NCI-H524 treated with DMSO at 0.1 percent for 48 hours (cell line): ENCODE data around the gene GLIPR1L1.

Experiments
- DNase-seq: peaks from one replicate; lab custom pipeline; 2025; lab: John Stamatoyannopoulos, UW

GLIPR1L1 gene

DNA sequence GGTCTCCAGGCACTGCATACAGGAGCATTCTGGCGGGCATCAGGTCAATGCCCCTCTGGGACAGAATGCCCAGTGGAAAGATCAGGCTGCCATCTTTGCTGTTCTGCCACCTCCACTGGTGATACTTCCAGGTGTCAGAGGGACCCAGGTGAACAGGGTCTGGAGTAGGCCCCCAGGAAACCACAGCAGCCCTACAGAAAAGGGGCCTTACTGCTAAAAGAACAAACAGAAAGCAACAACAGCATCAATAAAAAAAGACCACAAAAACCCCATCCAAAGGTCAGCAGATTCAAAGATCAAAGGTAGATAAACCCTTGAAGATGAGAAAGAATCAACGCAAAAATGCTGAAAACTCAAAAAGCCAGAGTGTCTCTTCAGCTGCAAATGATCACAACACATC is 15.9 kb downstream of the GLIPR1L1 start:
- no peak for DNase-seq

DNA sequence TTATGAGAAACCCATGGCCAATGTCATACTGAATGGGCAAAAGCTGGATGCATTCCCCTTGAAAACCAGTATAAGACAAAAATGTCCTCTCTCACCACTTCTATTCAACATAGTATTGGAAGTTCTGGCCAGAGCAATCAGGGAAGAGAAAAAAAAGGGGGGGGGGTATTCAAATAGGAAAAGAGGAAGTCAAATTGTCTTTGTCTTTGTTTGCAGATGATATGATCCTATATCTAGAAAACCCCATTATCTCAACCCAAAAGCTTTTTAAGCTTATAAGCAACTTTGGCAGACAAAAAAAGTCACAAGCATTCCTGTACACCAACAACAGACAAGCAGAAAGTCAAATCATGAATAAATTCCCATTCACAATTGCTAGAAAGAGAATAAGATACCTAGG is 19.5 kb downstream of the GLIPR1L1 start:
- DNase-seq = no peak

DNA sequence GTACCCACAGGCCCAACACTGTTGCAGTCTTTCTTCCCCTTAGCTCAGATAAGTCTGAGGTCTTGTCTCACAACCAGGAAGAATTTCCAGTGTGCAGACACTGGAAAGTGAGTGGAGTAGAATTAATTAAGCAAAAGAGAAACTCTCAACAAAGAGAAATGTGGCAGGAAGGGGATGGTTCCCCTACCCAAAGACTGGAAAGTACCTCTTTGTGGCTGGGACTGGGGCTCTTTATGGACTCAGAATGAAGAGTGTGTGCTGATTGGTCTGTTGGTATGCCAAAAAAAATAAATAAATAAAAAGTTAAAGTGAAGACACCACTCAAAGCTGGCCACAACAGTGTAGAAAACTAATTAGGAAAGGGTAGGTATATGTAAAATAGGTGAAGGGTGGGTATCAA is 26.4 kb downstream of the GLIPR1L1 start:
- DNase-seq = no peak

DNA sequence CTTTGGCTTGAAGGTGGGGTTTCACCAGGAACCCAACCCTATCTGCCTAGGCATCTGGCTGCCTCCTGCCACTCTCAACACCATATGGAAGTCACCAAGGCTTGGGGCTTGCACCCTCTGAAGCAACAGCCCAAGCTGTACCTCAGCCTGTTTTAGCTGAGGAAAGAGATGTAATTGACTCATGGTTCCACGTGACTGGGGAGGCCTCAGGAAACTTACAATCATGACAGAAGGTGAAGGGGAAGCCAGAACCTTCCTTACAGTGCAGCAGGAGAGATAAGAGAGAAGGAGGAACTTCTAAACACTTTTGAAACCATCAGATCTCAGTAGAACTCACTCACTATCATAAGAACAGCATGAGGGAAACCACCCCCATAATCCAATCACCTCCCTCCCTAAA is 26.9 kb downstream of the GLIPR1L1 start:
- DNase-seq = no peak

DNA sequence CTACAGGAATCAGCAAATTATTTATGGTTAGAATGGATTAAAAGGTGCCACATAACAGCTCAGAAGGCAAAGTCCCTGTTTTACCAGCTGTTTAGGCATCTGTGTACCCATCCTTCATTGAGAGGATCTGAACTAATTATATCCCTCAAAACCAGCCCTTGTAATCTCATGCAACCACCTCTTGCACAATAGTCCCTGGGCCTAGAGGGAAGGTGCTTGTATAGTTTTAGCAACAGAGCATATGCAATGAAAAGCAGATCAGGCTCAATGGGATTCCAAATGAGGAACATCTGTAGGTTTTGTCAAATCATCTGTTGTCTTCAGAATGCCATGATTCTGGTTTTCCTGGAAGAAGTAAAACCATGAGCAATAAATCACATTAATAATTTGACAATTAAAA is 30.4 kb downstream of the GLIPR1L1 start:
- peak; percentile 62 for DNase-seq

DNA sequence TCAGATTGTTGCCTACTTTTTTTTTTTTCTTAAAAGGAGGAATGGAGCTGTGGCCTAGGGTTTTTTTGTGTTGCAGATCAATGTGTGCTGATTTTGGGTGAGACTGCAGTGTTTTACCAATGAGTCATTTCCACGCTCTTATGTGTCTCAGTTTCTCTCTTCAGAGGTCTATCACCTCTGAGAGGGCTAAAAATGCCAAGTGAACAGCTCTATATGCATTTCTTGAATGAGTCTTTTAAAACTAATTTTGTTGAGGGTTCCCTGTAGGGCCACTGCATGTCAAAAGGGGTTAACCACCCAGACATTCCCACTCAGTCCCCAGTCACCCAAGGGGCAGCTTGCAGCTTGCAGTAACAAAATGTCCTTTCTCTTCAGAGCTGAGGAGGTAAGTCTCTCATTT is 32.2 kb downstream of the GLIPR1L1 start:
- no peak for DNase-seq

DNA sequence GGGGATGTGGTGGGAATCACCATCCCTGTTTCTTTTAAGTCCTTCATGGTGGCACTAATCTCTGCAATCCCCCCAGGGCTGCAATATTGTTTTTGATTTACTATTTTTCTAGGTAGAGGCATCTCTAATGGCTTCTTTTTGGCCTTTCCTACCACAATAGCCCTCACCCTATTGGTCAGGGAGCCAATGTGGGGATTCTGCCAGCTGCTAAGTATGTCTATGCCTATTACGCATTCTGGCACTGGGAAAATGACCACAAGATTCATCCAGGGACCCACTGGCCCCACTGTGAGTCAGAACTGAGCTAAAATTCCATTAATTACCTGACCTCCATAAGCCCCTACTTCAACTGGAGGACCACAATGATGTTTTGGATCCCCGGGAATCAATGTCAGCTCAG is 40.5 kb downstream of the GLIPR1L1 start:
- no peak for DNase-seq

DNA sequence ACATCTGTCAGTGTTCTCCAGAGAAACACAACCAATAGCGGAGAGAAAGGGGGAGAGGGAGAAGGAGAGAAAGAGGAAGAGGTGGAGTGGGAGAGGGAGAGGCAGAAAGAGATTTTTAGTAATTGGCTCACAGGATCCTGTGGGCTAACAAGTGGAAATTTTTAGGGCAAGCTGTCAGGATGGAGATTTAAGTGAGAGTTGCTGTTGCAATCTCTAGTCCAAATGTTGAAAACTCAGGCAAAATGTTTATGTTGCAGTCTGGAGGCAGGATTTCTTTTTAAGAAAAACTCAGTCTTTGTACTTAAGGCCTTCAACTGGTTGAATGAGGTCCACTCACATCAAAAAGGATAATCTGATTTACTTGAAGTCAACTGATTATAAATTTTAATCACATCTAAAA is 43.9 kb downstream of the GLIPR1L1 start:
- DNase-seq = no peak

DNA sequence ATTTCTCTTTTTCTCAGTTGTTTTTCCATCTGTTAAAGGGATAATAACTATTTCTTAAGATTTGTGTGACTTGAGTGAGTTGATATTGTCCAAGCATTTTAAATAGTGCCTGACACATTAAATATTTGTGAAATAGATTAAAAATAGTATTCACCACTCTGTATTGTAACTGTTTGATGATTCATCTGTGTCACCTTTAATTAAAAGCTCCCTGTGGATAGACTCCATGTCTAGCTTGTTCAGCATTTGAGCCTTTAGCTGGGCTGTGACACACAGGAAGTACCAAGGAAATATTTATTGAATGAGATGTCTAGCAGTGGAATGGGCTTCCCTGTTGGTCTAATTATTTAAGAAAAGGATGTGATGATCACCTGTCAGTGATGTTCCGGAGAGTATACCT is 54.6 kb downstream of the GLIPR1L1 start:
- no peak for DNase-seq

DNA sequence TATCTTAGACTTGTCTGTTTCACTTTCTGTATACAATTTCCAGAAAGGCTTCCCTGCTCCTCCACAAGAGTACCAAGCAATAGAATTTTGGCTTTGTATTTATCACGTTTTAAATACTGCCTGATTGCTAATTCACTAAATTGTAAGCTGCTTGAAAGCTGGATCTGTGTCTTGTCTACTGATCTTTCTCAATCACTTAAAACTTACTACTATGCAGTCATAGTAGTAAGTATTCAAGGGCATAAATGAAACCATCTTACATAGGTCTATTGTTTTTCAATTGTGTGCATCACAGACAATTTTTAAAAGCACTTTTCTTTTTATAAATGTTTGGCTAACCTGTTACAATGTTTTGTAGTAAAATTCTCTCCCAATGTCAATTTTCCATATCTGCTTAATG is 55.2 kb downstream of the GLIPR1L1 start:
- DNase-seq = no peak

DNA sequence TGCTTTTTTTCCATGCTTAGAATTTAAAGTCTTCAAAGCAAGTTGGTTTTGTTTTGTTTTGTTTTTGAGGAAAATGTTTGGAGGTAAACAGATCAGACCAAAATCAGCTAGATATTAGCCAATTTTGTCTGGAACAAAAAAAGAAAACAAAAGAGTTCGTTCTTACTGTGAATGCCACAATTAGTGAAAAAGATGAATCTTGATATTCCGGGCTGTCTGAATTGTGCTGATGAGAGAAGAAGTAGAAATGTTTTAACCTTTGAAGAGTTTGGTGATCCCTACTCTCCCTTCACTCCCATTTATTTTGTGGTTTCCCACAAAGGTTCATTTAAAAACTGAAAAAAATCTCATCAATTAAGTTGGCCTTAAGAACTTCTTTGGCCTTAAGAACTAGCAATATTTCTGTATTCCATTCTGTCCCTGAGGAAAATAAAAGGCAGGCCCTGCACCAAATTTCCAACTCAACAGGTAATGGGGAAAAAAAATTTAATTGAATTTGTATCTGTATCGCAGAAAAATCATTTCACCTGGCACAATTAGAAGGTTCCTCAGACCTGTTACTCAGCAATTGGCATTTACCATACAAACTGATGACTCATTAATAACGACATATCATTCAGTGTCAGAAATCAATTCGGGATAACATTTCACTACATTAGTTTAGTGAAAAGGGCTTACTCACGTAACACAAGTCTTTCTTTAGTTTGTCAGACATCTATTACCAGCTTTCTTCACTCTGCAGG is 55.9 kb downstream of the GLIPR1L1 start:
- no peak for DNase-seq

DNA sequence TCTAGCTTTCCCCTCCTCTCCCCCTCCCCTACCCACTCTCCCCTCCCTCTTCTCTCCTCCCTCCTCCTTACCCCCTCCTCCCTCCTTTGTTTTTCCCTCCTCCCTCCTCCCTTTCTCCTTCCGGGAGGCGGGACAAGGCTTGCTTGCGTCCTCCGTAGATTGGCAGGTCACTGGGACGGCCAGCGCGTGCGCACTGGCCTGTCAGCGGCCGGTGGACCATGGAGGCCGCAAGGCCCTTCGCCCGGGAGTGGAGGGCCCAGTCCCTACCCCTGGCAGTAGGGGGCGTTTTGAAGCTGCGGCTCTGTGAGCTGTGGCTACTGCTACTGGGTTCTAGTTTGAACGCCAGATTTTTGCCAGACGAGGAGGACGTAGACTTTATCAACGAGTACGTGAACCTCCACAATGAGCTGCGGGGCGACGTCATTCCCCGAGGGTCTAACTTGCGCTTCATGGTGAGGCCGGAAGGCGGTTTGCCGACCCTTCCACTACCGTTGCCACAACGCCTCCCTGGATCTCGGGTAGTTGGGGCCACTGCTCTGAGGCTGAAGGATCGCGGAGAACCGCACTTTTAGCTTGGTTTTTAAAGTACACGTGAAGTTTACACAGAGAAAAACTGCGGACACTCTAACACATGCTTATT is 56.5 kb downstream of the GLIPR1L1 start, which contains the start of gene GLIPR1L2:
GLIPR1L2 (plus strand) TSS at position 191 of the 640 bp plus-strand sequence; CDS start at position 219, 28 bp downstream.
- DNase-seq = peak; percentile 55

DNA sequence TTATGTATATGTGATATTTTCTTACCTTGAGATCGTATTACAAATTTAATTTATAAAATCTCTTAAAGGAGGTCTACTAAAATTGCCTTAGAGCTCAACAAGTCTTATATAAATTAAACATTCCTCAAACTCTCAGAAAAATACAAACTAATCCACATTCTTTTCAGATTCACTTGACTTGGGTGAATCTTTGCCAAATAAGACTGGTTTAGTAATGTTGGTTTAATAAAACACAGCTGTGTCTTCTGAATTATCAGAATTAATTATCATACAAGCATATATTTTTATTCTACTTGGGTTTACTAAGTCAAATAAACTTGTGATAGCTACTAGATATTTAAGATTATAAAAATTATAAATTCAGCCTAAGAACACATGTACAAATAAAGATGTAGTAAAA is 69.8 kb downstream of the GLIPR1L1 start:
- DNase-seq = no peak

DNA sequence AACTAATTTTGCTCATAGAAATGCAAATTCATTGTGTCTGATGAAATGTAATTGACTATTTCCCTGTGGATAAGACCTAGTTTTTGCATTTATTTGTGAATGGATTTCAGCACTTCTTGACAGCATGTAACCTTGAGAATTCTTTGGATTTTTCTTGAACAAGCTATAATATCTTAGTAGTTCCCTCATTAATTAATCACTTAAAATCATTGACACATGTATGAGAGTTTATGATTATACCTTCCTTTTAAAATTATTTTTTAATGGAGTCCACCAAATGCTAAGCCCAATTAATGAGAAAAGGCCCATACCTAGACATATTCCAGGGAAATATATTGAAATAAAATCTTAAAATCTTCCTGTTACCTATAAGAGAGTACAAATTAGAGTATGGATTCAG is 73.2 kb downstream of the GLIPR1L1 start:
- no peak for DNase-seq

DNA sequence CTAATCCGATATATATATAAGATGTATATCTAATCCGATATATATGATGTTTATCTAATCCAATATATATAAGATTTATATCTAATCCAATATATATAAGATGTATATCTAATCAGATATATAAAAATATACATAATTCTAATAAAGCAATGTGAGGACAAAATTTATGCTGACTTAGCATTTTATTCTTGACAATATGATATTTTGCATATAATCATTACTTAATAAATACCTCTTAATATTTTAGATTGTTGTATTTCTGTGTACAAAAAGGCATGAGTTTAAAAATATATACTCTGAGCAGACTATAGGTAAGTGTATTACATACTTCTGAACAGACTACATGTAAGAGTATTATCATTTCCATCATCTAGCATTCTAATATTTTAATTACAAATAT is 75.4 kb downstream of the GLIPR1L1 start:
- no peak for DNase-seq

DNA sequence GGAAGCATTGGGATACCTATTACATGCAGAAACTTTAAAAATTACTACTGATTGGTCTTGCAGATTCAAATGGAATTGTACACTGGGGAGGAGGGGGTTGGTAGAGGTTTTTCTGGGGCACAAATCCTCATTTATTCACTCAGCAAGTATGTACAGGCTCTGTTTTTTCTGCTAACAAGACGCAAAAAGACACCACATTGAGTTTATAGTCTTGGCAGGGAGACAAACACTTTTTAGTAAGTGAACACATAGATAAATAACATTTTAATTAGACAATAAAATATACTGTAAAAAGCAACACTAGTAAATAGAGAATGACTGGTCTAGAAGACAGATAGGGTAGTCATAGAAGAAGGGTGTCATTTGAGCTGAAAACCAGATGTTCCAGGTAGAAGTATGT is 80.2 kb downstream of the GLIPR1L1 start:
- DNase-seq = no peak

DNA sequence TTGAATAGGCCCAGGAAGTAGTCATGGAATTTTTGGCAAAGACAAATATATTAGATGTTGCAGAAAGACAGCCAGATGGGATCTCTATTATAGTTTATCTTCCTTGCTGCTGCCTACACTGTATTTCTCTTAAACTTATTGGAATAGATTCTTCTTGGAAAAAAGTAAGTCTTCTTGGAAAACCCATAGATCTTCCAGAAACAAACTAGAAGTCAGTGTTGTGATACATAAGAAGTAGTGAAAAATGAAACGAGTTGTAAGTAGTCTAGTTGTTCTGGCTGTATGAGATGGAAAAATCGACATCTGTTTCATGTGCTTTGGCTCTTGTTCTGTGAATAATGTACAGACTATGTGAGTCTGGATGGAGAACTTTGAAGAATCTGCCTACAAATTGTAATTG is 85.4 kb downstream of the GLIPR1L1 start:
- DNase-seq = no peak
